Prostate gland (tissue), 2 donors: ENCODE data around the gene RNF44.

Source experiments
- CTCF ChIP-seq, 4 experiments: fragments of 200-600 bp in 2 of 4; fragments of 450-650 bp in 2 of 4; sonication (generic) in 2 of 4; IDR thresholded peaks; 1 replicate in 3 of 4; 2 replicates in 1 of 4; pipeline ENCODE4 v1.5.1; 2016 to 2019; ENCODE audit warnings: antibody characterized with exemption in 4 of 4, mild to moderate bottlenecking in 2 of 4, moderate library complexity in 2 of 4
- POLR2A ChIP-seq: fragments of 450-650 bp; IDR thresholded peaks from one replicate; pipeline ENCODE4 v1.6.1; 2016; ENCODE audit warnings: antibody characterized with exemption, mild to moderate bottlenecking

- TF ChIP-seq CTCF (IDR thresholded peaks at IDR 0.05): no peak
- TF ChIP-seq POLR2A: no peak
These were observed 28.6 kb downstream of the RNF44 start for GRCh38 chr5:176508603-176509002.
